ENCODE measurements around the gene TOM1L2. TPM values are rescaled to one million over a fixed set of nuclear protein-coding genes. Genes with fewer than 3 reads are reported as not detected.

The TOM1L2 gene
- total RNA-seq, 1 donor from 2014 or later, result 35.2 TPM

DNA sequence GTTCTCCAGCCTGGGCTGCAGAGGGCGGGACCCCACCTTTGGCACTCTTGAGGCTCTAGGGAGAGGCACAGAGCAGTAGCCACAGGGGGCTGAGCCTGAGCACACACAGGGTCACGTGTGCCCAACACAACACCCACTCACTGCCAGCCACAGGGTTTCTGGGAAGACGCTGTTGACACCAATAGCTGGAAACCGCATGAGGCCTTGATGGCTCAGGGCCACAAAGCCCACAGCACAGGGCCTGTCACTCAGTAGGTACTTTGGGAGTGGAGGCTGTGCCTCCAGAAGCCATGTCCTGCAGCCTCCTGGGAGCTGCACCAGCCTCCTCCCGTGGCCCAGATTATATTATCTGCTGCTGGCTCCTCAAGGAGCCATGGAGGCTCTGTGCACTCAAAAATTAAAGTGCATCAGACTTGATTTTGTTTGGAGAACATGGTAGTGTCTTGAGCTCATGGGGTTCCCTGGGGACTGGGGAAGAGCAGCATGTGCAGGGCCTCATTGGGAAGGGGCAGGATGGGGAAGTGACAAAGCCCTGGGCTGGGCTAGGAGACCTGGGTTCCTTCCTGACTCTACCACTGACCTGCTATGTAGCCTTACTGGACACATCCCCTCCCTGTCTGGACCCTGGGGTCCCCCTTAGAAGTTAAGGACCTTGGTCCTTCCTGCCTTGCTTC lies 122.9 kb downstream of the TOM1L2 start:
- DNase-seq (ENCODE audit: low spot score), result no peak

DNA sequence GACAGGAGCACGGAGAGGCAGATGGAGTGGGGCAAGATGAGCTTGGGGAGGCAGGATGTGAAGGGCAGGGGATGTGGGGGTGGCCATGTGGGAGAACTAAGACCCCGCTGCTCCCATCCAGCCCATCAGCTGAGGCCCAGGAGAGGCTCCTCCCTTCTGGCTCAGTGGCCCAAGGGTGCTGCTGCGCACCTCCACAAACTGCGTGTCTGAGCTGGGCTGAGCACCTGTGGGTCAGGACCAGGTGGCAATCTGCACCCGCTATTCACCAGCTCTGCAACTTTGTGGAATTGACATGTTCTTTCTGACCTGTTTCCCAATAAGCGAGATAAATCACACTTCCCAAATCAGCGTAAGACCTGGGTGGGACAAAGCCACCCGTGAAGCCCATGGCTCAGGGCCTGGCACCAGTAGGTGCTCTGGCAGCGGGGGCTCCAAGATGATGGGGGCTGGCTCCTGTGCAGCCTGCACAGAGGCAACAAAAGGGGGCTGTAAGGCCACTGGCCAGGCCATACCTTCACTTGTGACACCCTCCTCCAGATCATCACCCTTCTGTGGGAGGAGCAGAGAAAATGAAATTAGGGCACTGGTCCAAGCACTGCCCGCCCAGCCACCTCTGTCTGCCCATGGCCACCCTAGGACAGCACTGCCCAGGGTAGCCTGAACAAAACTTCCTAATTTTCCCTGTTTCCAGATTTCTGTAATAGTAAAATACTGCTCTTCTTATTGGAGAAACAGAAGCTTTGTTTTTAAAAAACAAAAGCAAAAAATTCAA lies 123.7 kb downstream of the TOM1L2 start:
- no peak for DNase-seq (ENCODE audit: low spot score)

- no peak for DNase-seq (ENCODE audit: low spot score)
Measured at GRCh38 chr17:17847726-17848125, 124.5 kb downstream of the TOM1L2 start.

DNA sequence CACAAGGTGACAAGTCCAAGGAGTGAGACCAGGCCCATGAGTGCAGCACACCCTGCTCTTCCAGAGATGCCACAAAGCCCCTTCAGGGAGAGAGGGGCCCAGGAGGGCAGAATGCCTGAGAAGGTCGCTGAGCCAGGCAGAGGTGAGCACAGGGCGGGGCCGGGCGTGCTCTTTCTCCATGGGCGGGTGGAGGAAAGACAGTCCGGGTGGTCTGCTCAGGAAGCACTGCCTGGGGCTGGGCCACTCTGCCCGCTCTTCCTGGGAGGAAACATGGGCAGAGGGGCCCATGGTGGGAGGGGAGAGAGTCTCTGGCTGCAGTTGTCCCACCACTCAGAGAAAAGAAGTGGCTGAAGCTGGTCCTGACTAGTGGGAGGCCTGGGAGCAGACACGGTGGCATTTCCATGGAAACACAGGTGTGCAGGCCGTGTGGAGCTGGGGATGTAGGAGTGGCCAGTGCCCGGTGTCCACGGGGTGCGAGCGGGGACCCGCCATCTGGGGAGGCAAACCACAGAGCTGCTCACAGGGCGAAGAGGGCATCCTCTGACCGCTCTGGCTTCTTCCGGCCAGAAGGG lies 125.0 kb downstream of the TOM1L2 start:
- no peak for DNase-seq (ENCODE audit: low spot score)

- DNase-seq (ENCODE audit: low spot score), result no peak
Measured at GRCh38 chr17:17846645-17847044, 125.6 kb downstream of the TOM1L2 start.

DNA sequence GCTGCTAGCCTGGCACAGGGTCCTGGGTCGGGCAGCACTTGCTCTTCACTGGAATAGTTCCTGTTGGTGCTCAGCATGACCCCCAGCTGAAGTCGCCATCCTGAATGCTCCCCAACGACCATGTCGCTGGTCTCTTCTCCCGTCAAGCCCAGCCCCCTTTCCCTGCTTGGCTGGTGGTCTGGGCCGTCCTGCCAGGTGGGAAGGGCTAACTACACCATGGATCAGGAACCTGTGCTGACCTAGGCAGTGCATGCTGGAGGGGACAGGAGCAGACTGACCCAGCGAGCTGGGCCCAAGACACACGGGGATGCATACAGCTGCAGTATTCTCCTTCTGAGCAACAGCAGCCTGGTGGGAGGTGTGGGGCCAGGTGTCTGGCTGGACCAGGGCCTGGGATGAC lies 126.2 kb downstream of the TOM1L2 start:
- no peak for DNase-seq (ENCODE audit: low spot score)

GRCh38 chr17:17845046-17845775 lies 127.0 kb downstream of the TOM1L2 start:
- DNase-seq (ENCODE audit: low spot score), result no peak

- DNase-seq (ENCODE audit: low spot score), result no peak
Measured at GRCh38 chr17:17844500-17844899, 127.7 kb downstream of the TOM1L2 start.

GRCh38 chr17:17844079-17844478 lies 128.1 kb downstream of the TOM1L2 start:
- DNase-seq (ENCODE audit: low spot score), result no peak

GRCh38 chr17:17843096-17843495 lies 129.1 kb downstream of the TOM1L2 start:
- no peak for DNase-seq (ENCODE audit: low spot score)

GRCh38 chr17:17842111-17842876 lies 129.9 kb downstream of the TOM1L2 start:
- DNase-seq (ENCODE audit: low spot score), result no peak

DNA sequence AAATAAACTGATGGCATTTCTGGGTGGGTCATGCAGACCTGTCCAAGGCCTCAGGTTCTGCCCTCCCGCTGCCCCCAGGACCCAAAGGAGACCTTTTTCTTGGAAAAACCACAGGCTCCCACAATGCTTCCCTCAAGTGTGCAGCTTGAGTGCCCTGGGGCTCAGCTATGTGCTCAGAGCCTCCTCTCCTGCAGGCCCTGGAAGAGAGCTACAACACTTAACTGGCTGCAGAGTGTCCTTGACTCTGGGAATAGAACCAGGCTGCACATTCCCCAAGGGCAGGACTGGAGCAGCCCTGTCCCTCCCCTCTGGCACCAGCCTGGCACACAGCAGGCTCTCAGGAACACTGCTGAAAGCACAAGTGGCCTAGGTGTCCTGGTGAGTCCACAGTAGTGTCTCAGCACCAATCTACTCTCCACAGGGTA lies 130.6 kb downstream of the TOM1L2 start:
- peak; percentile 19 for DNase-seq (ENCODE audit: low spot score)

DNA sequence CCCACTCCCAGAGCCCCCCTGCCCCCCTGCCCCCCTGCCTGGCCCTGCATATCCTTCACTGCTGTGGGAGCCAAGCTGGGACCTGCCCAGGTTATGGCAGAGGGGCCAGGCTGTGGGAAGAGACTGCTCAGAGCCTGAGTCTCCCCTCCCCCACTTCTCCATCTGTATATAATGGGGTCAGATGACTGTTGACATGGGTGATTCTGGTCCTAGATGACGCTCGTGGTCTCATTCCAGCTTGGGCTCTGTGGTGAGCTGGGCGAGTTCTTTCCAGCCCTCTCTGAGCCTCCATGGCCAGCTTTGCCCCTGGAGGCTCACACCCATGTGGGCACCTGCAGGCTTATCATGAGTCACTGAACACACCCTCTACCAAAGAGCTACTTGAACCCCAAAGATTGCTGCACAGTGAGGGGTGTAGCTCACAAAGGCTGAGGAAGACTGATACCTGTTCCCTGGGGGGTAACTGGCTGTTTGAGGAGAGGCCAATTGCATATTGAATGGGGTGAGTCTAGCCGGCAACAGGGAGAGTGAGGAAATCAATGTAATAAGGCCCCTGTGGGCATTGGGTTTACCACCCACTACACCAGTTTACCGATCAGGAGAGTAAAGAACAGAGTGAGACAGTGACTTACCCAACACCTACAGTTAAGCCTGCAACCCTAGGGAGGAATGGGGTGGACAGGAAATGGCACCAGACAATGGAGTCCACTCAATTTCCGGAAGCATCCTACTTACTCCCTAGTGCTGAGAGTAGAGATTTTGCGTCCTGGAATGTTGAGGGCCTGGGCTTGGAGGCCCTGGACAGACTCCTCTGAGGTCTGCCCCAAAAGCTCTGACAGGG lies 131.2 kb downstream of the TOM1L2 start:
- DNase-seq (ENCODE audit: low spot score), result peak; percentile 26

DNA sequence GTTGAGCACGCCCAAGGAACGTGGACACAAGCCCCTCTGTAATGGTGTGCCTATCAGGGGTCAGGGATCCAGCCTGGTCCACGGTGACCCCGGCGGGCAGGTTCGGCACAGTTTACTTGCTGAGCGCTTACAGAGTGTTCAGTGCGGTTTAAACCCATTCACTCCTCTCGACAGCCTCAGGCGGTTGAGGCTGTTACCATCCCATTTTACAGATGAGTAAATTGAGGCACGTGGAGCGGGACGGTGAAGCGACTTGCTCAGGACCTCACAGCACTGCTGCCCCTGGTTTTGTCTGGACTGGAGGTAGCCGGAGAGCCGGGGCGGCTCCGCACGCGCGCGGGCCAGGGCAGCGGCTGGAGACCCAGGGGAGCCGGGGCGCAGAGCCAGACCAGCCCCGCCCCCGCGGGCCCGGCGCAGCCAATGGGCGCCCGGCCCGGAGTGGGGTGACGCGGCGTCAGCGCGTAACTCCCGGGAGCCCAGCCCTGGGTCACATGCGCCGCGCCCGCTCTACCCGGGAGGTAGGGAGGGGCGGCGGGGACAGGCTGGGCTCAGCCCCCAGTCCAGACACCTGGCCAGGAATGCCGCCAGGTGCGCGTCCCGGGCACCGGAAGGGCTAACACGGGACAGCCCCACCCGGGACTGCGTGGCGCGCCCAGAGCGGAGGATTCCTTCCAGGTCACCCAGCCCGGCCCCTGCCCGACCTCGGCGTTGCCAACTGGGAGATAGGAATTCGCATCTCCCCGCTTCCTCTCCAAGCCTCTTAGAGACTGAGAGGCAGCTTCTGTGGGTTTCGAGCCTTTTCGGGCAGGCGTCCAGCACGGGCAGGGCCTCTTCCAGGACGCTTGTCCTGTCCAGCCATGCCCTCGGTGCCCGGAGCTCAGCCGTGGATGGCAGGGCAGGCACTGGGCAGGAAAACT lies 132.2 kb downstream of the TOM1L2 start:
- peak; percentile 91 for DNase-seq (ENCODE audit: low spot score)

DNA sequence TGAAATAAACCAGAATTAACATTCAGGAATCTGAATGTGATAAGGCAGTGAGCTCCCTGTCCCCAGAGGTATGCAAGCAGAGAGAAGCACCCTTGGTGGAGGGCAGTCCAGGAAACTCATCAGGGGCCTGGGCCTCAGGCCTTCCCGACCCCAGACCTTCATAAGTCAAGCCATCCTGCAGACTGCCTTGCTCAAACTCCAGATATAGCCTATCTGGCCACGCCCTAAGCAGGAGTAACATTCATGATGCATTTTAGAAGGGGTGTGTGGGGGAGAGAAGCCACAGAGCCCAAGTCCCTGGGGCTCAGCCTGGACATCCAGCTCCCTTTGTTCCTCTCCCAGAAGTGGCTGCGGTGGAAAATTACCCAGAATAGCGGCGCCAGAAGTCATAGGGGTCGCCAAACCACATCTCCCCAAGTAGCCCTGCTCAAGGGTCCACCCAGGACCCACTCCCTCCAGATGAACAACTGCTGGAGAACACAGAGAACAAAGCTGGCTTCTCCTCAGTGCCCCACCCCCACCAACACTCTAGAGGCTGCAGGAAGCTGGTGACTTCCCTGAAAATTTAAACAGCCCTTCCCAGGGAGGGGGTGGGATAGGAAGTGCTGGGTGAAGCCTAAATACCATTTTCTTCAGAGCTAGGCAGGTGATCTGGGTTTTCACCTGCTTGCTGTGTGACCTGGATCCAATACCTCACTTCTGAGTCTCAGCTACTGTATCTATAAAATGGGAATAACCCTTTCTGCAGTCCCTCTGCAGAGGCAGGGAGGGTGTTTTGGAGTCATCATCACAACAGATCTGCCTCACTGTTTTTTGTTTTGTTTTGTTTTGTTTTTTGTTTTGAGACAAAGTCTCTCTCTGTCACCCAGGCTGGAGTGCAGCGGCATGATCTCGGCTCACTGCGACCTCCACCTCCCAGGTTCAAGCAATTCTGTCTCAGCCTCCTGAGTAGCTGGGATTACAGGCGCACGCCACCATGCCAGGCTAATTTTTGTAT lies 133.9 kb downstream of the TOM1L2 start:
- DNase-seq (ENCODE audit: low spot score), result peak; percentile 66

- no peak for DNase-seq (ENCODE audit: low spot score)
Measured at GRCh38 chr17:17837380-17837821, 134.8 kb downstream of the TOM1L2 start.

- peak; percentile 76 for DNase-seq (ENCODE audit: low spot score)
Measured at GRCh38 chr17:17836818-17837379, 135.3 kb downstream of the TOM1L2 start, which contains the start of gene SREBF1. SREBF1 (minus strand) TSS chr17:17836986; CDS start chr17:17836817, 169 bp downstream.

All from umbilical cord (tissue), 2 donors.